ES-I3 (cell line): Measurements from ENCODE around the gene SLC6A11.

Experiments
- H3K36me3 ChIP-seq: 2 replicates; pipeline ENCODE4 v1.6.1; 2013; ENCODE audit warnings: mild to moderate bottlenecking, low read length, control low read depth, moderate library complexity; ENCODE audit not compliant: insufficient read depth
- H3K4me1 ChIP-seq: 2 replicates; pipeline ENCODE4 v1.6.1; 2013; ENCODE audit warnings: mild to moderate bottlenecking, control low read depth, low read length; ENCODE audit not compliant: insufficient read depth
- H3K9ac ChIP-seq: 2 replicates; pipeline ENCODE4 v1.6.1; 2013; ENCODE audit warnings: low read depth, mild to moderate bottlenecking, low read length, moderate library complexity
- H3K9me3 ChIP-seq: 2 replicates; pipeline ENCODE4 v1.6.1; 2013; ENCODE audit warnings: mild to moderate bottlenecking, low read length, moderate library complexity; ENCODE audit not compliant: control insufficient read depth, insufficient read depth

SLC6A11 gene

DNA sequence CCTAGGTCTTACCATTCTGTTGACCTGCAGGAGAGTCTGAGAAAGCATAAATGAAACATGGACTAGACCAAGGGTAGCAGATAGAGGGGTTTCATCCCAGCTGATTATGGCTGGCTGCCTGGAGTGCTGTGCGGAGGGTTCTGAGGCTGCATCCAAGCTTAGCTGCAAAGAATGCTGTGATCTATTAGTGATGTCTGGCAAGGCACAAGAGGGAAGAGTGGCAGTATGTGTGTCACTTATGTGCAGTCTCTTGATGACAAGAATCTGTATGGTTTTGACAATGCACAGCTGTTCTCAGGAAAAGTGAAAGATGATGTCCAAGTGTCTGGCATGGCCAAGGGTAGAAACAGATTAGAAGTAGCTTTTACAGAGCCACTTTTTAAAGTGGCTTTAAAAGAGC is 54.3 kb downstream of the SLC6A11 start:
- no peaks in the 10 kb centered on the region for H3K36me3 ChIP-seq
- no peaks in the 10 kb centered on the region for H3K9me3 ChIP-seq
- H3K9ac ChIP-seq: no peak overlapping the region
- no peaks in the 10 kb centered on the region for H3K4me1 ChIP-seq

DNA sequence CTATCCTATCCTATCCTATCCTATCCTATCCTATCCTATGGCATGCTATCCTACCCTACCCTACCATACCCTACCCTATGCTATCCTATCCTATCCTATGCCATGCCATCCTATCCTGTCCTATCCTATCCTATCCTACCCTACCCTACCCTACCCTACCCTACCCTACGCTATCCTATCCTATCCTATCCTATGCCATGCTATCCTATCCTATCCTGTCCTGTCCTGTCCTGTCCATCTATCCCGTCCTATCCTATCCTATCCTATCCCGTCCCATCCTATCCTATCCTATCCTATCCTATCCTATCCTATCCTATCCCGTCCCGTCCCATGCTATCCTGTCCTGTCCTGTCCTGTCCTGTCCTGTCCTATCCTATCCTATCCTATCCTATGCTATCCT is 57.4 kb downstream of the SLC6A11 start:
- H3K4me1 ChIP-seq: no peaks in the 10 kb centered on the region
- no peaks in the 10 kb centered on the region for H3K9me3 ChIP-seq
- no peaks in the 10 kb centered on the region for H3K36me3 ChIP-seq
- H3K9ac ChIP-seq: no peak overlapping the region

- Histone ChIP-seq H3K4me1 (no peaks in the 10 kb centered on the region), H3K9ac (no peak overlapping the region), H3K9me3 (no peaks in the 10 kb centered on the region), H3K36me3 (no peaks in the 10 kb centered on the region)
Measured at GRCh38 chr3:10875914-10876313, 59.9 kb downstream of the SLC6A11 start.

GRCh38 chr3:10876661-10877060 is 60.6 kb downstream of the SLC6A11 start:
- no peak overlapping the region for H3K9ac ChIP-seq
- H3K4me1 ChIP-seq: no peaks in the 10 kb centered on the region
- no peaks in the 10 kb centered on the region for H3K9me3 ChIP-seq
- no peaks in the 10 kb centered on the region for H3K36me3 ChIP-seq

GRCh38 chr3:10882851-10883250 is 66.8 kb downstream of the SLC6A11 start:
- H3K36me3 ChIP-seq: no peaks in the 10 kb centered on the region
- H3K9ac ChIP-seq: no peak overlapping the region
- no peaks in the 10 kb centered on the region for H3K4me1 ChIP-seq
- no peaks in the 10 kb centered on the region for H3K9me3 ChIP-seq

DNA sequence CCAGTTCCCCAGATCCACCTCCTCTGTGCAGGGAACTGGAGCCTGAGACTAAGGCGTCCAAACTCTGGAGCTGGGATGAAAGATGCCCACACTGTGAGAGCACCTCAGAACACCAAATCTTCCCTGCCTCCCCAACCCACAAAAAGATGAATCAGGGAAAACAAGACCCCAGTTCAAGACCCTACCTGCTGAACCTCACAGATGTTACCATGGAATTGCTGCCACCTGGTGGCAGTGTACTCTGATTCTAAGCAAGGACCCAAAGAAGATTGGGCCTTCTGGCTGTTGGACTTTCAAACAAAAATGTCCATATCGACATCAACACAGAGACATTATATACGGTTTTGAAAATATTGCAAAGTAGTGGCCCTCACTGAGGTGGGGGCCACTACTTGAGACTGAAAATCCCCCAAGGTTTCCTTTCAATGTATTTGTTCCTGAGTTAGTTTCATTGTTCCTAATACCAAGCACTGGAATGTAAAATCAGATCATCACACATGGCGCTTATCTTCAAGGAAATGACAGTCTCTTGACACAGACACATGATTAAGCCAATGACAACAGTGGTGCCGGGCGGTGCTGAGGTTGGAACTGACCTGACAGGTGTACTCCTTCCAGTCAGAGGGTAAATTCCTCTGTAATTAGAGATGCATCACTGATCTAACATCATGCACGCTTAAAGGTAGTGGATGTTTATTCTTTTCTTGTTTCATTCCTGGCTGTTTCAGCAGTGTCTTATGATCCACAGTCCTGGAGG is 67.6 kb downstream of the SLC6A11 start:
- H3K36me3 ChIP-seq: no peaks in the 10 kb centered on the region
- H3K4me1 ChIP-seq: no peaks in the 10 kb centered on the region
- no peaks in the 10 kb centered on the region for H3K9me3 ChIP-seq
- no peak overlapping the region for H3K9ac ChIP-seq

- H3K9me3 ChIP-seq: no peaks in the 10 kb centered on the region
- no peak overlapping the region for H3K9ac ChIP-seq
- no peaks in the 10 kb centered on the region for H3K36me3 ChIP-seq
- no peaks in the 10 kb centered on the region for H3K4me1 ChIP-seq
Measured at GRCh38 chr3:10887015-10887414, 71.0 kb downstream of the SLC6A11 start.

GRCh38 chr3:10888518-10889090 is 72.6 kb downstream of the SLC6A11 start:
- H3K9me3 ChIP-seq: no peaks in the 10 kb centered on the region
- no peaks in the 10 kb centered on the region for H3K4me1 ChIP-seq
- H3K36me3 ChIP-seq: no peaks in the 10 kb centered on the region
- H3K9ac ChIP-seq: no peak overlapping the region

DNA sequence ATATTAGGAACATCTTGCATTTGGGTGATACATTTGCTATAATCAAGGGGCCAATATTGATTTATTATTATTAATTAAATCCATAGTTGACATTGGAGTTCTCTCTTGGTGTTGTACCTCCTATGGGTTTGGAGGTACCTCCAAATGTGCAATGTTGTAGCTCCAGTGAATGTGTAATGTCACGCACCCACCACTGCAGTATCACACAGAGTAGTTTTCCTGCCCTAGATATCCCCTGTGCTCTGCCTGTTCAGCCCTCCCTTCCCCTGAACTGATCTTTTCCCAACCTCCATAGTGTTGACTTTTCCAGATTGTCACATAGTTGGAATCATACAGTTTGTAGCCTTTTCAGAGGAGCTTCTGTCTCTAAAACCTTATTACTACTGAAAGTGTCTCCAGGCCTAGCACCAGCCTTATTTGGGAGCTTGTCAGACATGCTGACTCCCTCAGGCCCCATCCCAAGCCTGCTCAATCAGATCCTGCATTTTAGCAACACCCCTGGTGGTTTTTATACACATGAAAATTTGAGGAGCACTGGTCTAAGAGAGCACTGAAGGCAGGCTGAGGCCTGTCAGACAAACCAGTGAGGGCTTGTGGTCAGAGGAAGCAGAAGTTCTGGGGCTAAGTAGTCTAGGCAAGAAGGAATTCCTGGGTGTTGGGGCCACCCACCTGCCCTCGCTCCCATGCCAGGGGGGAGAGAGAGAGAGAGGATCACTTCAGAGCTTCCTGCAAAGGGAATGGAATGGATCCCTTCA is 73.4 kb downstream of the SLC6A11 start:
- H3K36me3 ChIP-seq: no peaks in the 10 kb centered on the region
- no peaks in the 10 kb centered on the region for H3K4me1 ChIP-seq
- H3K9me3 ChIP-seq: no peaks in the 10 kb centered on the region
- H3K9ac ChIP-seq: no peak overlapping the region

GRCh38 chr3:10890665-10891064 is 74.6 kb downstream of the SLC6A11 start:
- no peaks in the 10 kb centered on the region for H3K4me1 ChIP-seq
- H3K36me3 ChIP-seq: no peaks in the 10 kb centered on the region
- no peak overlapping the region for H3K9ac ChIP-seq
- H3K9me3 ChIP-seq: no peaks in the 10 kb centered on the region

DNA sequence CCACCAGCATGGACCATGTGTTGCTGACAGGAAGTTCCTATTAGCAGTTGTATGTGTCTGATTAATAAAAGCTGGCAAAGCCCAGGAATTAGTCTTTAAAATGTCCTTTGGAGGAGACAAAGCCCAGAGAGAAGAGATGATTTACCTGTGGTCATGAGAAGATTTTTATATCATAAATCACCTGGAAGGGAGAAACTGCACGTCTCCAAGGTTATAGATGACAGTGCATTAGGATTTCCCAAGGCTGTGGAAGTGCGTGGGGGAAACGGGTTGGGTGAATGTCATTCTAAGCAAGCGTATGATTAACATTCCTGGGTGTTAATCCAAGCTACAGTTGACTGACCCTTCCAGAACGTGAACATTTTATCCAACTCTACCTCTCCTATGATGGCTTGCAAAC is 76.6 kb downstream of the SLC6A11 start:
- H3K36me3 ChIP-seq: no peaks in the 10 kb centered on the region
- H3K4me1 ChIP-seq: no peaks in the 10 kb centered on the region
- H3K9me3 ChIP-seq: no peaks in the 10 kb centered on the region
- H3K9ac ChIP-seq: no peak overlapping the region

DNA sequence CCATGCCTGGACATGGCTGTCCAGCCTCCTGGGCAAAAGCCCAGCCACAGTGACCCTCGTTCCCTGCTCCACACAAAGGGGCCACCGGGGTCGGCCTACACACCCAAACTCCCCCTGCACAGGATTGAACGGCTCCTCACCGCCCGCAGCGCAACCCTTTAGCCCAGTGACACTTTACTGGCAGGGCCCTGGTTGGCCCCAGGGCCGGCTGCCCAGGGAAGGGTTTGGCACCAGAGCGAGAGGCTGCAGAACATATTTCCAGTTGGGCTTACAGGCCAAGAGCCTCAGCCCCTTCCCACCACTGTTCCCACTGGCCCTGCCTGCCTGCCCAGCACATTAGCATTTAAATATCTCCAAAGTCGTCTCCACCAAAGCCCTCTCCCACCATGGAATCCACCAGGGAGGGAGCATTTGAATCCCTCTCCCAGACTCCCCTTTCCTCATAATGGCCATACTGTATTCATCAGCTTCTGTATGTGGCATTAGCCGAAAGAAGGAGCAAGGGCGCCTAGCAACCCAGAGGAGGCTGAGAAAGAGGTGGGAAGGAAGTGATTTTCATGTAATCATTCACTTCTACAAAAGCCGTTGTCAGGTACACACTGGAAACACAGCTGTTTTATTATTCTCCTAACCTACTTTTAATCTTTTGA is 85.4 kb downstream of the SLC6A11 start:
- H3K9me3 ChIP-seq: peaks cover 7% of the 10 kb centered on the region; the same call in 1 of the 2 replicates
- H3K9ac ChIP-seq: no peak overlapping the region
- H3K36me3 ChIP-seq: no peaks in the 10 kb centered on the region
- no peaks in the 10 kb centered on the region for H3K4me1 ChIP-seq

DNA sequence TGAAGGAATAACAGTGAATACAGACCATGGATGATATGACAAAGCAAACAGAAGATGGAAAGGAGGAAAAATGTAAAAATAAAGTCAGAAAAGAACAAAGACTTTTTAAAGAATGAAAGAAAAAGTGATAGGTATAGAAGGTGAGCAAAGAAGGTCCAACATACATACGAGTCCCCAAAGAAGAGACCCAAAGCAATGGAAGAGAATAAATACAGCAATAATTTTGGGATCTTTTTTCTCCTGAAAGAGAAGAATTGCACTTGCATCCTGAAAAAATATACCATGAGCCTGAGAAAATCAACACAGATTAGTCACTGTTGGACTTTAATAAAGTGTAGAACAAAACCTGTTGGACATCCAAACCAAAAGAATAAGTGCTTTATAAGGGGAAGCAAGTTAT is 91.2 kb downstream of the SLC6A11 start:
- Histone ChIP-seq H3K4me1 (no peaks in the 10 kb centered on the region), H3K36me3 (no peaks in the 10 kb centered on the region), H3K9ac (no peak overlapping the region), H3K9me3 (peaks cover 12% of the 10 kb centered on the region; the same call in 1 of the 2 replicates)

GRCh38 chr3:10910367-10910766 is 94.3 kb downstream of the SLC6A11 start:
- H3K9me3 ChIP-seq: peaks cover 12% of the 10 kb centered on the region; the same call in 1 of the 2 replicates
- no peaks in the 10 kb centered on the region for H3K4me1 ChIP-seq
- no peak overlapping the region for H3K9ac ChIP-seq
- H3K36me3 ChIP-seq: no peaks in the 10 kb centered on the region
